Measurements from ENCODE around the gene CD276. TPM values are rescaled to one million over a fixed set of nuclear protein-coding genes. Genes with fewer than 3 reads are reported as not detected.

The CD276 gene
- total RNA-seq, 3 donors from 2014 or later, result 26.2 to 39.2 (median 29.9) TPM

DNA sequence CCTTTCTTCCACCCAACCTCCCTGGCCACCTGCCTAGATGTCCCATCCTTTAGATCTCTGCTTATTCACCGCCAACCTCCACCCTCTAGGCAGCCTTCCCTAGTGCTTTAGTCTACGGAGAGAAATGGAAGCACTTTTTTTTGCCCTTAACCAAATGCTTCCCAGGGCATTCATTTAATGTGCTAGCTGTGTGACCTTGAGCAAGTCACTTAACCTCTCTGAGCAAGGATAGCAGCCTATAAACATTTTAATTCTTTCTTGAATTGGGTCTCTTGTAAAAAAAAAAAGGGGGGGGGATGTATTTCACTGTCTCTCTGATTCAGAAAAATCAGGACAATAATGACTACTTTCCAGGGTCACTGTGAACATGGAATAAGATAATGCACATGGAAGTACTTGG, 72.2 kb downstream of the CD276 start:
- Histone ChIP-seq H3K36me3 (ENCODE audit: low read depth) (no peaks in the 10 kb centered on the region), H3K4me1 (ENCODE audit: low read depth) (no peaks in the 10 kb centered on the region), H3K9me3 (no peaks in the 10 kb centered on the region), H3K4me3 (no peak overlapping the region)
- ATAC-seq (no peak), DNase-seq (no peak)
- intact Hi-C loops (cut with DNase I, micrococcal nuclease), result no loop called here
- TF ChIP-seq, protein P1, sequence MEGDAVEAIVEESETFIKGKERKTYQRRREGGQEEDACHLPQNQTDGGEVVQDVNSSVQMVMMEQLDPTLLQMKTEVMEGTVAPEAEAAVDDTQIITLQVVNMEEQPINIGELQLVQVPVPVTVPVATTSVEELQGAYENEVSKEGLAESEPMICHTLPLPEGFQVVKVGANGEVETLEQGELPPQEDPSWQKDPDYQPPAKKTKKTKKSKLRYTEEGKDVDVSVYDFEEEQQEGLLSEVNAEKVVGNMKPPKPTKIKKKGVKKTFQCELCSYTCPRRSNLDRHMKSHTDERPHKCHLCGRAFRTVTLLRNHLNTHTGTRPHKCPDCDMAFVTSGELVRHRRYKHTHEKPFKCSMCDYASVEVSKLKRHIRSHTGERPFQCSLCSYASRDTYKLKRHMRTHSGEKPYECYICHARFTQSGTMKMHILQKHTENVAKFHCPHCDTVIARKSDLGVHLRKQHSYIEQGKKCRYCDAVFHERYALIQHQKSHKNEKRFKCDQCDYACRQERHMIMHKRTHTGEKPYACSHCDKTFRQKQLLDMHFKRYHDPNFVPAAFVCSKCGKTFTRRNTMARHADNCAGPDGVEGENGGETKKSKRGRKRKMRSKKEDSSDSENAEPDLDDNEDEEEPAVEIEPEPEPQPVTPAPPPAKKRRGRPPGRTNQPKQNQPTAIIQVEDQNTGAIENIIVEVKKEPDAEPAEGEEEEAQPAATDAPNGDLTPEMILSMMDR (IDR thresholded peaks at IDR 0.05), result no peak

DNA sequence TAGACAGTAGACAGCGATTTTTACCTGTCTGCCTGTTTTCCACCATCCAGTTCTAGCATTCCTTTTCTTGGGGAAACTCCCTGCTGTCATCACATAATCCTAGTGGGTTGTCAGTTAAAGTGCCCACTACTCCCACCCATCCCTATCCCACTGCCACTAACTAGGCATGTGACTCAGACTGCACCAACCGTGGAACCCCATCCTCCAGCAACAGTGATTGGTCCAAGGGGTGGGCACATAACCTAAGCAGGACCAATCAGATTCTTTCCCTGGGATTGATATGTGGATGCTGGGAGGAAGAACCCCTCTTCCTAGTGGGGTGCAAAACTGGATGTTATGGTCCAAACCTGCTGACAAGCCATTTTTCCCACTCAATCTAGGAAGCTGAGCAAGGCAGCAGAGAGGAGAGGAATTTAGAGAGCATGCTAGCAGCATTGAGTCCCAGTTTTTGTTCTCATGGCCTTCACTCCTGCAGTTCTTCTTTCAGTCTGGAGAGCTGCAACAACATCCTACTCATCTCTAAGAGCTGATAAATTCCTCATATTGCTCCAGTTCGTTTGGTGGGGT, 72.8 kb downstream of the CD276 start:
- TF ChIP-seq, protein P1 (IDR thresholded peaks at IDR 0.05), result no peak
- Histone ChIP-seq H3K4me3 (no peak overlapping the region), H3K9me3 (no peaks in the 10 kb centered on the region), H3K36me3 (ENCODE audit: low read depth) (no peaks in the 10 kb centered on the region), H3K4me1 (ENCODE audit: low read depth) (no peaks in the 10 kb centered on the region)
- intact Hi-C loops (cut with DNase I, micrococcal nuclease), result no loop called here
- DNase-seq (no peak), ATAC-seq (no peak)

- no peaks in the 10 kb centered on the region for H3K9me3 ChIP-seq
- DNase-seq, result no peak
- TF ChIP-seq, protein P1 (IDR thresholded peaks at IDR 0.05), result no peak
- intact Hi-C loops (cut with DNase I, micrococcal nuclease), result no loop called here
- no peaks in the 10 kb centered on the region for H3K36me3 ChIP-seq (ENCODE audit: low read depth)
- ATAC-seq, result no peak
- no peaks in the 10 kb centered on the region for H3K4me1 ChIP-seq (ENCODE audit: low read depth)
- no peak overlapping the region for H3K4me3 ChIP-seq
These were observed 73.4 kb downstream of the CD276 start for GRCh38 chr15:73757571-73757970.

- ATAC-seq (no peak), DNase-seq (no peak)
- no peaks in the 10 kb centered on the region for H3K9me3 ChIP-seq
- no peaks in the 10 kb centered on the region for H3K4me1 ChIP-seq (ENCODE audit: low read depth)
- TF ChIP-seq, protein P1 (IDR thresholded peaks at IDR 0.05), result no peak
- H3K36me3 ChIP-seq (ENCODE audit: low read depth), result no peaks in the 10 kb centered on the region
- intact Hi-C loops (cut with DNase I, micrococcal nuclease), result no loop called here
- H3K4me3 ChIP-seq, result no peak overlapping the region
These were observed 74.3 kb downstream of the CD276 start for GRCh38 chr15:73758461-73758860.

DNA sequence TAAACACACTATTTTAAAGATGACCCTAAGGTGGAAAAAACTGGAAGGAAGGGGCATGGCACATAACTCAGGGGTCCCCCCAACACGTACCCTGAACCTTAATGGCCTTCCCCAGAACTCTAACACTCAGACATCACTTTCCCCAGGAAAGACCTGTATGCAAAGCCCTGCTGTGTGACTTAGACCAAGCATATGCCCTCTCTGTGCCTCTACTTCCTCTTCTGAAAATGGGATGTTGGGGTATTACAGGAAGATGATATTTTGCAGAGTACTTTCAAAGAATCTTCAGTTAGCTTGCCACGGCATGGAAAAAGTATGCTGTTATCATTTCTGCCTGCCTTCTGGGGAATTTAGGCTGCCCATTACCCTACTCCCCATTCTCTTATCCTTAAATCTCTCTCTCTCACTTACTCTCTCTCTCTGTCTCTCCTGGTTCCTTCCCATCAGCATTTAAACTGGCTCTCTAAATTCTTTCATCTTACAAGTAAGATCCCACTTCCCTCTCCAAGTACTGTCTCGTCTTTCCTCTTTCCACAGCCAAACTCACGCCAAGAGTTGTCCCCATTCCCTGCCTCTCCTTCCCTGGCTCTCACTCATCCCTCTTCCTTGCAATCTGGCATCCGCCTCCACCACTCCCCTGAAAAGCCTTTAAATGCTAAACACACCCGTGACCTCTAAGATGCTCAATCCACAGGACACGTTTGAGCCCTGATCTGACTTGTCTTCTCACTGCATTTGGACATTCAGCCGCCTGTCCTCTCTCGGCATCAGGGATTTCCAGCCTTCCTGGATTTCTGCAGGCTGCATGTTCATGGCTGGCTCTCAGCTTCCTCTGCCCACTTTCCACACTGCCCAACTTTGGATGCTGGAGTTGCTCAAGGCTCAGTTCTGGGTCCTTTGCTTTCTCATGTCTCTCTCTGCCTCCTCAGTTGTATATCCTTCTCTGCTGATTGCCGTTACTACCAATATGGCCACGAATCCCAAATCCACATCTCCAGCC, 76.4 kb downstream of the CD276 start:
- H3K4me3 ChIP-seq, result no peak overlapping the region
- no peak for DNase-seq
- H3K36me3 ChIP-seq (ENCODE audit: low read depth), result no peaks in the 10 kb centered on the region
- H3K4me1 ChIP-seq (ENCODE audit: low read depth), result no peaks in the 10 kb centered on the region
- intact Hi-C loops (cut with DNase I, micrococcal nuclease), result no loop called here
- H3K9me3 ChIP-seq, result no peaks in the 10 kb centered on the region
- ATAC-seq, result no peak
- TF ChIP-seq, protein P1 (IDR thresholded peaks at IDR 0.05), result no peak

Data from mucosa of descending colon (tissue), 3 donors.